Neural progenitor cell (in vitro differentiated cells): Measurements from ENCODE around the gene BIRC3. TPM values are rescaled to one million over a fixed set of nuclear protein-coding genes. Genes with fewer than 3 reads are reported as not detected.
A peak's percentile ranks its signal among the peaks of the same experiment; 100 is the strongest.
"Not testable (repeated sequence)": the region's sequence is repeated elsewhere in the genome, so short reads cannot be mapped to it uniquely, and the experiment has no call there.

ENCODE experiments used
- DNase-seq: peaks from one replicate; pipeline ENCODE4 v3.0.0-alpha.2; 2016; ENCODE audit warnings: low spot score
- H2AFZ ChIP-seq: fragments of 200-600 bp; sonication (generic); replicated peaks from 2 replicates; pipeline ENCODE4 v1.6.1; 2016; ENCODE audit warnings: antibody characterized with exemption
- H3F3A ChIP-seq: fragments of 200-600 bp; sonication (generic); 2 replicates; pipeline ENCODE4 v1.6.1; 2016; ENCODE audit warnings: antibody characterized with exemption, low read depth
- H3K27ac ChIP-seq: fragments of 200-600 bp; sonication (generic); 2 replicates; pipeline ENCODE4 v1.5.1; 2016; ENCODE audit warnings: mild to moderate bottlenecking
- H3K27me3 ChIP-seq: fragments of 200-600 bp; sonication (generic); 2 replicates; pipeline ENCODE4 v1.6.1; 2016; ENCODE audit warnings: mild to moderate bottlenecking, moderate library complexity
- H3K36me3 ChIP-seq: fragments of 200-600 bp; sonication (generic); 2 replicates; pipeline ENCODE4 v1.5.1; 2016
- H3K4me1 ChIP-seq: fragments of 200-600 bp; sonication (generic); 2 replicates; pipeline ENCODE4 v1.6.1; 2016; ENCODE audit warnings: mixed run types
- H3K4me2 ChIP-seq: fragments of 200-600 bp; sonication (generic); 2 replicates; pipeline ENCODE4 v1.6.1; 2016
- H3K4me3 ChIP-seq: fragments of 200-600 bp; sonication (generic); 2 replicates; pipeline ENCODE4 v1.5.1; 2016
- H3K79me2 ChIP-seq: fragments of 200-600 bp; sonication (generic); 2 replicates; pipeline ENCODE4 v1.6.1; 2016; ENCODE audit warnings: low read depth
- H3K9ac ChIP-seq: fragments of 200-600 bp; sonication (generic); 2 replicates; pipeline ENCODE4 v1.6.1; 2016
- H3K9me3 ChIP-seq: fragments of 200-600 bp; sonication (generic); 2 replicates; pipeline ENCODE4 v1.5.1; 2016; ENCODE audit warnings: low read depth
- H4K20me1 ChIP-seq: fragments of 200-600 bp; sonication (generic); 2 replicates; pipeline ENCODE4 v1.6.1; 2016; ENCODE audit warnings: low read depth
- H3K27ac Mint-ChIP-seq: 3 replicates; pipeline ENCODE4 v1.8.0; 2021; ENCODE audit warnings: mixed read lengths
- H3K27me3 Mint-ChIP-seq: 2 replicates; pipeline ENCODE4 v1.8.0; 2022; ENCODE audit warnings: low read depth, mild to moderate bottlenecking, inconsistent platforms, moderate library complexity, mixed read lengths; ENCODE audit not compliant: insufficient read depth
- H3K36me3 Mint-ChIP-seq: 3 replicates; pipeline ENCODE4 v1.8.0; 2021; ENCODE audit warnings: mixed read lengths
- H3K4me1 Mint-ChIP-seq: 3 replicates; pipeline ENCODE4 v1.8.0; 2021; ENCODE audit warnings: mixed read lengths
- H3K4me3 Mint-ChIP-seq: 3 replicates; pipeline ENCODE4 v1.8.0; 2021; ENCODE audit warnings: mild to moderate bottlenecking, moderate library complexity, mixed read lengths
- H3K9me3 Mint-ChIP-seq: 3 replicates; pipeline ENCODE4 v1.8.0; 2020; ENCODE audit warnings: mixed read lengths
- CTCF ChIP-seq: fragments of 200-600 bp; sonication (generic); IDR thresholded peaks from 2 replicates; pipeline ENCODE4 v1.5.1; 2017; ENCODE audit warnings: antibody characterized with exemption, mild to moderate bottlenecking
- EZH2 ChIP-seq: fragments of 200-600 bp; sonication (generic); IDR thresholded peaks from 2 replicates; pipeline ENCODE4 v1.6.1; 2017; ENCODE audit warnings: antibody characterized with exemption, mild to moderate bottlenecking, moderate library complexity
- EZH2phosphoT487 ChIP-seq: fragments of 200-600 bp; sonication (generic); IDR thresholded peaks from 2 replicates; pipeline ENCODE4 v1.6.1; 2017; ENCODE audit warnings: antibody characterized with exemption
- total RNA-seq: library from RNA; depleted of rRNA; stranded (reverse); fragments of >200 nt; gene quantifications from 2 replicates; pipeline ENCODE4 v1.2.3, GENCODE V29; 2015; ENCODE audit warnings: low replicate concordance

The BIRC3 gene
- total RNA-seq, 1 donor from 2014 or later, result not detected

GRCh38 chr11:102332611-102332994 is 15.3 kb downstream of the BIRC3 start:
- Histone ChIP-seq H3F3A (no peaks in the 10 kb centered on the region), H2AFZ (no peak overlapping the region), H3K9ac (no peak overlapping the region), H3K79me2 (no peaks in the 10 kb centered on the region), H3K4me1 (no peaks in the 10 kb centered on the region), H4K20me1 (no peaks in the 10 kb centered on the region), H3K4me3 (no peak overlapping the region), H3K4me2 (no peak overlapping the region), H3K27ac (no peak overlapping the region), H3K9me3 (no peaks in the 10 kb centered on the region), H3K27me3 (no peaks in the 10 kb centered on the region), H3K36me3 (no peaks in the 10 kb centered on the region)
- H3K27me3 Mint-ChIP-seq, result no peaks in the 10 kb centered on the region
- H3K4me1 Mint-ChIP-seq, result no peaks in the 10 kb centered on the region
- TF ChIP-seq EZH2 (no peak), CTCF (no peak), EZH2phosphoT487 (no peak)
- DNase-seq, result no peak
- H3K4me3 Mint-ChIP-seq, result no peak overlapping the region
- H3K36me3 Mint-ChIP-seq, result no peaks in the 10 kb centered on the region
- H3K27ac Mint-ChIP-seq, result no peak overlapping the region
- no peaks in the 10 kb centered on the region for H3K9me3 Mint-ChIP-seq

GRCh38 chr11:102338479-102339010 is 21.3 kb downstream of the BIRC3 start:
- Mint-ChIP-seq H3K4me1 (peaks cover 3% of the 10 kb centered on the region), H3K36me3 (no peaks in the 10 kb centered on the region)
- no peaks in the 10 kb centered on the region for H3K79me2 ChIP-seq

GRCh38 chr11:102341311-102341710 is 24.0 kb downstream of the BIRC3 start:
- H3K9me3 Mint-ChIP-seq, H2AFZ ChIP-seq, H3K79me2 ChIP-seq, H3K27ac ChIP-seq, DNase-seq, H3K36me3 Mint-ChIP-seq, H3K27me3 Mint-ChIP-seq, H3K4me1 ChIP-seq, H3K27ac Mint-ChIP-seq, H3K36me3 ChIP-seq, H3K4me2 ChIP-seq, H3K27me3 ChIP-seq, H3K9me3 ChIP-seq, H3K4me3 Mint-ChIP-seq, H4K20me1 ChIP-seq, H3K4me3 ChIP-seq, H3F3A ChIP-seq, H3K9ac ChIP-seq: not testable (repeated sequence)
- peaks cover 10% of the 10 kb centered on the region for H3K4me1 Mint-ChIP-seq

More at GRCh38 chr11:102338479-102339010, 21.3 kb downstream of the BIRC3 start:
- Mint-ChIP-seq H3K27me3 (no peaks in the 10 kb centered on the region), H3K27ac (no peak overlapping the region), H3K9me3 (no peaks in the 10 kb centered on the region), H3K4me3 (no peak overlapping the region)
- no peak overlapping the region for H2AFZ ChIP-seq
- DNase-seq, result no peak
- H3K27me3 ChIP-seq, result no peaks in the 10 kb centered on the region
- no peaks in the 10 kb centered on the region for H3K9me3 ChIP-seq
- no peak overlapping the region for H3K9ac ChIP-seq
- TF ChIP-seq EZH2 (no peak), CTCF (no peak), EZH2phosphoT487 (no peak)
- no peak overlapping the region for H3K4me2 ChIP-seq
- no peaks in the 10 kb centered on the region for H3K4me1 ChIP-seq
- H4K20me1 ChIP-seq, result no peaks in the 10 kb centered on the region
- no peaks in the 10 kb centered on the region for H3K36me3 ChIP-seq
- H3F3A ChIP-seq, result no peaks in the 10 kb centered on the region
- no peak overlapping the region for H3K4me3 ChIP-seq
- no peak overlapping the region for H3K27ac ChIP-seq

GRCh38 chr11:102341844-102342318 is 24.6 kb downstream of the BIRC3 start:
- Histone ChIP-seq H3K4me3 (no peak overlapping the region), H3K36me3 (no peaks in the 10 kb centered on the region), H2AFZ (no peak overlapping the region), H3K4me1 (peaks cover 6% of the 10 kb centered on the region), H3K9me3 (no peaks in the 10 kb centered on the region), H3F3A (peaks cover 6% of the 10 kb centered on the region), H3K27me3 (no peaks in the 10 kb centered on the region), H4K20me1 (no peaks in the 10 kb centered on the region), H3K9ac (no peak overlapping the region), H3K79me2 (no peaks in the 10 kb centered on the region), H3K4me2 (no peak overlapping the region), H3K27ac (no peak overlapping the region)
- H3K27me3 Mint-ChIP-seq, result peaks cover 3% of the 10 kb centered on the region
- H3K9me3 Mint-ChIP-seq, result no peaks in the 10 kb centered on the region
- no peaks in the 10 kb centered on the region for H3K36me3 Mint-ChIP-seq
- no peak overlapping the region for H3K4me3 Mint-ChIP-seq
- no peak for TF ChIP-seq EZH2
- no peak for TF ChIP-seq EZH2phosphoT487
- TF ChIP-seq CTCF, result peak; percentile 92
- no peak overlapping the region for H3K27ac Mint-ChIP-seq
- peak; percentile 88 for DNase-seq
- peaks cover 12% of the 10 kb centered on the region for H3K4me1 Mint-ChIP-seq
